ENCODE measurements around the gene MICAL3. TPM values are rescaled to one million over a fixed set of nuclear protein-coding genes. Genes with fewer than 3 reads are reported as not detected.

MICAL3 gene
- total and polyA plus RNA-seq, 3 donors from 2014 or later: 103 to 106 (median 104) TPM

GRCh38 chr22:17807578-17808410 lies 216.6 kb downstream of the MICAL3 start:
- Histone ChIP-seq H3K36me3 (ENCODE audit: low read depth, missing control alignments) (no peaks in the 10 kb centered on the region), H3K27ac (no peak overlapping the region), H3K9me3 (no peaks in the 10 kb centered on the region), H3K27me3 (no peaks in the 10 kb centered on the region), H3K4me1 (no peaks in the 10 kb centered on the region), H3K4me3 (no peak overlapping the region)
- 87 to 91% methylated on average over 9 to 18 of the region's 18 CpGs for WGBS, 2 donors
- intact Hi-C loops (cut with DNase I; ENCODE audit: low total_unique reads): no loop called here
- TF ChIP-seq CTCF (IDR thresholded peaks at IDR 0.05): no peak
- TF ChIP-seq POLR2A (IDR thresholded peaks at IDR 0.05): no peak
- DNase-seq: no peak

DNA sequence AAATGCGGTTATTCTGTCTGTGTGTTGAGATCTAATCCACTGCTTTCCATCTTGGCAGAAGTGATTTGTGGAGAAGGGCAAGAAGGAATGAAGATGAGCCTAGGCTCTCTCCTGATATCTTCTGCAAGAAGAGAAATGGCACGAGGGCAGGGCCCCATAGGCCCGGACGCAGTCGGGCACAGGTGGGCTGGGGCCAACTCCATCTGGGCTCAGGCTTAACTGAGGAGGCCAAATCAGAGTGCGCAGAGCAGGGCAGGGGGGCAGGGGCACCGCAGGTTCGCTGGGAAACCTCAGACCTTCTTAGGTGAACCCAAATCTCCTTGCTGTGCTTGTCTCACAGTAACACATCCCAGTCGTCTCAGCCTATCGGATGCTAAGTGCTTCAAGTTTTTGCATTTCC lies 217.3 kb downstream of the MICAL3 start:
- Histone ChIP-seq H3K36me3 (ENCODE audit: low read depth, missing control alignments) (no peaks in the 10 kb centered on the region), H3K27me3 (no peaks in the 10 kb centered on the region)

GRCh38 chr22:17806437-17806836 lies 217.9 kb downstream of the MICAL3 start:
- Histone ChIP-seq H3K4me3 (no peak overlapping the region), H3K27me3 (no peaks in the 10 kb centered on the region), H3K36me3 (ENCODE audit: low read depth, missing control alignments) (no peaks in the 10 kb centered on the region), H3K4me1 (no peaks in the 10 kb centered on the region), H3K9me3 (no peaks in the 10 kb centered on the region), H3K27ac (no peak overlapping the region)
- no peak for DNase-seq
- WGBS, 2 donors: 78 to 96% methylated on average over 2 of the region's 2 CpGs
- TF ChIP-seq CTCF (IDR thresholded peaks at IDR 0.05) (no peak), POLR2A (IDR thresholded peaks at IDR 0.05) (no peak)
- intact Hi-C loops (cut with DNase I; ENCODE audit: low total_unique reads): no loop called here

More for the DNA sequence above, 217.3 kb downstream of the MICAL3 start:
- no peak overlapping the region for H3K27ac ChIP-seq
- H3K4me1 ChIP-seq: no peaks in the 10 kb centered on the region
- 95 to 96% methylated on average over 10 of the region's 10 CpGs for WGBS, 2 donors
- no peaks in the 10 kb centered on the region for H3K9me3 ChIP-seq
- TF ChIP-seq CTCF (IDR thresholded peaks at IDR 0.05): no peak
- TF ChIP-seq POLR2A (IDR thresholded peaks at IDR 0.05): no peak
- intact Hi-C loops (cut with DNase I; ENCODE audit: low total_unique reads): no loop called here
- no peak for DNase-seq
- no peak overlapping the region for H3K4me3 ChIP-seq

DNA sequence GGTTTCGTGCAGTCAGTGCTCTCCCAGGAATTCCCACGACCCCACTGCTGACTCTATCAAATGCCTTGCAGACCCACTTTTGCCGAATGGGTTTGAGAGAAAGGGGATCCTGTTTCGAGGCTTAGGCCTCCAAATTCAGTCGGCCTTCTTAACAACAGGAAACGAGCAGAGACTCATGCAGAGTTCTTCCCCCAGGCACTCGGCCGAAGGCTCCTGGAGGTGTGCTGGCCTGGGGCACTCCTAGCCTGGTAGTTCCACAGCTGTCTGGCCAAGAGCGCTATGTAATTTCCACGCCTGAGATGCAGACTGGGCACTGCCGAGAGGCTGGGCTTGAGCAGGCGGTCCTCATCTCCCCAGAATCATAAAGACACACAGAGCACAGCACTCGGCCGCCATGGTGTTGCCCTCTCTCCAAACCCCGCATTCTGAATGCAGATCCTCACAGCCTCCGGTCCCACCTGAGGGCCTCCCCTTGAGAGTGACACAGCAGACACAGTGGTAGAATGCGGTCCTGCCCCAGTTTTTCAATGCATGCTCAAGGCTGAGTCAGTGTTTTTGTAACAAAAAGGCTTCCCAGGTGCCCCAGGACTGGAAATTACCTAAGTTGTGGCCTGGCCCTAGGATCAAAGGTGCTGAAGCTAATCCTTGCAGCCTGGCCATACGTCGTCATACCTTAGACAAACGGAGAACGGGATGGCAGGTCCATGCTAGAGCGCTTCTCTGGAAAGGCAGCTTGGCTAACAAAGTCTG lies 219.9 kb downstream of the MICAL3 start:
- no peak for TF ChIP-seq POLR2A (IDR thresholded peaks at IDR 0.05)
- H3K27me3 ChIP-seq: no peaks in the 10 kb centered on the region
- H3K4me1 ChIP-seq: no peaks in the 10 kb centered on the region
- DNase-seq: no peak
- intact Hi-C loops (cut with DNase I; ENCODE audit: low total_unique reads): no loop called here
- no peak overlapping the region for H3K27ac ChIP-seq
- H3K36me3 ChIP-seq (ENCODE audit: low read depth, missing control alignments): no peaks in the 10 kb centered on the region
- no peaks in the 10 kb centered on the region for H3K9me3 ChIP-seq
- WGBS, 2 donors: 91 to 92% methylated on average over 19 to 22 of the region's 22 CpGs
- no peak overlapping the region for H3K4me3 ChIP-seq

GRCh38 chr22:17803609-17804270 lies 220.6 kb downstream of the MICAL3 start:
- WGBS, 2 donors: 93 to 94% methylated on average over 17 to 20 of the region's 20 CpGs

More at GRCh38 chr22:17803609-17804270, 220.6 kb downstream of the MICAL3 start:
- H3K27me3 ChIP-seq: no peaks in the 10 kb centered on the region
- intact Hi-C loops (cut with DNase I; ENCODE audit: low total_unique reads): no loop called here
- H3K9me3 ChIP-seq: no peaks in the 10 kb centered on the region
- H3K27ac ChIP-seq: no peak overlapping the region
- H3K4me1 ChIP-seq: no peaks in the 10 kb centered on the region
- H3K4me3 ChIP-seq: no peak overlapping the region
- no peak for DNase-seq
- no peak for TF ChIP-seq POLR2A (IDR thresholded peaks at IDR 0.05)
- no peak for TF ChIP-seq CTCF (IDR thresholded peaks at IDR 0.05)
- no peaks in the 10 kb centered on the region for H3K36me3 ChIP-seq (ENCODE audit: low read depth, missing control alignments)

Measured in testis (tissue), 3 donors.